T1000 (cell line): Measurements from ENCODE around the gene CNOT6L.
"Not testable (repeated sequence)": the region's sequence is repeated elsewhere in the genome, so short reads cannot be mapped to it uniquely, and the experiment has no call there.

Experiments used
- DNase-seq: peaks from one replicate; lab custom pipeline; 2025; ENCODE audit warnings: mixed read lengths; lab: John Stamatoyannopoulos, UW

The CNOT6L gene

GRCh38 chr4:77782102-77782835 is 36.9 kb downstream of the CNOT6L start:
- DNase-seq: no peak

DNA sequence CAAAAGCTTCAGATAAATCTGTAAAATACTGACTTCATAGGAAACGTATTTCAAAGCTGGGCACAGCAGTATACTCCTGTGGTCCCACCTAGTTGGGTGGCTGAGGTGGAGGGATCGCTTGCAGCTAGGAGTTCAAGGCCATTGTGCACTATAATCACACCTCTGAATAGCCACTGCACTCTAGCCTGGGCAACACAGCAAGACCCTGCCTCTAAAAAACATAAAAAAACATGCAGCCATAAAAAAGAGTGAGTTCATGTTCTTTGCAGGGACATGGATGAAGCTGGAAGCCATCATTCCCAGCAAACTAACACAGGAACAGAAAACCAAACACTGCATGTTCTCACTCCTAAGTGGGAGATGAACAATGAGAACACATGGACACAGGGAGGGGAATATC is 38.4 kb downstream of the CNOT6L start:
- not testable (repeated sequence) for DNase-seq

DNA sequence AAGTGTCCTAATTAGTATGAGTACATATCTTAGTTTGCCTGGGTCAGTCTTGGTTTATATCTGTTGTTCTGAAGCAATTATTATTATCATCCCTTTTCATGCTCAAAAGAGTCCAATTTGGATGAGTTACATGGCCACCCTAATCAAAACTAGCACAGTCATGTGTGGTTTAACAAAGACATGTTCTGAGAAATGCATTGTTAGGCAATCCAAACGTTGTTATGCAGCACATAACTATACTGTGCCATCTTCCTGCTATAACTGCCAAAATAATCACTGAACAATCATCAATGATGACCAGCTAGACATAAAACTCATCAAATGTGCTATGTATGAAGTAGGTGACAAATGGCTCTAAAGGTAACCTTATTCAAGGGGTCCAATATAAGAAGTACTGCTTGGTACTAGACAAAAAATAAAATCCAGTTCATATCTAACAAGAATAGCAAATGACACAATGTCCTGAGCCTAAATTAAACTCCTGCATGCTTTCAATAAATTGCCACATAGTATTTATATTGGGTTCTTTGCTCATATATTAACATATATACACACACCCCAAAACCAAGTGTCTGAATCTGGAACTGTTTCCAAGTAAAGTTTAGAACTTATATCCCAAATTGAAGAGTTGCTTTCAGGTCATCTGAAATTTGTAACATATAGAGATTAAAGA is 41.9 kb downstream of the CNOT6L start:
- no peak for DNase-seq

DNA sequence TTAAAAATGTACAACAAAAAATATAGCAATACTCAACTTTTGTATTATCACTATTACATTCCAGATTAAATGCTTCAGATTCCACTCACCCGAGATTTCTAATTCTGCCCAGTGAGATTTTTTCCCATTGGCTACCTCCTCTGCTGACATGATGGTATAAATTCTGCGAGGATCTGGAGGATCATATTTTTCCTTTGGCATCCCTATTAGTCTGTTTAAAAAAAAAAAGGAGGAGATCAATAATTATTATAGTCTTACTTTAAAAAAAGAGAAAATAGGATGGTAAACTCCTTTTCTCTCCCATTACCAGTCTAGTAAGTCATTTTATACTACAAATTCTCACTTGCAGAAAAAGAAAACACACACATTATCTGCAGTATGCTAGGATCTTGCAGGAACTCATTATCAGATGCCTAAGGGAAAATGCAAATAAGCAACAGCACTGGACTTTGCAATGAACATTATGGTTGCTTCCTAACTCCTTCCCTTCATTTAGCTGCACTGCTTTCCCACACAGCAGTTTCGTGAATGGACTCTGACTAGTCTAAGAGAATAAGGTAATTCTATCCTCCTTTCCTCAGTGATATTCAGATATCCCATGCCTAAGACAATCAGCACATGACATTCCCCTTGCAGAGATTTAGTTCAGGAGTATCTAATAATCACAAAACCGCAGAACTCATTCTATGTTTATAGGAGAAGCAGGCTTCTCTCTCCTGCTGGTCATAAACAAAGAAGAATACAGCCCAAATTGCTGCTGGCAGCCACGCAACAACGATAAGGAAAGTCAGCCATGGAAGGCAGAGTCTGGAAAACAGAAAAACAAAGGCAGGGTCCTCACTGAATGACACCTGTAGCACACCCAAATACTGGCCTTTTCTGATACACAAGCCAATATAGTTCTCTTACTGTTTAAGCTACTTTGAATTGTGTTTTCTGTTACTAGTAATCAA is 42.7 kb downstream of the CNOT6L start:
- DNase-seq: no peak

- no peak for DNase-seq
These were observed 46.1 kb downstream of the CNOT6L start for GRCh38 chr4:77773101-77773500.

GRCh38 chr4:77771566-77771965 is 47.6 kb downstream of the CNOT6L start:
- no peak for DNase-seq

GRCh38 chr4:77765720-77766119 is 53.4 kb downstream of the CNOT6L start:
- no peak for DNase-seq

DNA sequence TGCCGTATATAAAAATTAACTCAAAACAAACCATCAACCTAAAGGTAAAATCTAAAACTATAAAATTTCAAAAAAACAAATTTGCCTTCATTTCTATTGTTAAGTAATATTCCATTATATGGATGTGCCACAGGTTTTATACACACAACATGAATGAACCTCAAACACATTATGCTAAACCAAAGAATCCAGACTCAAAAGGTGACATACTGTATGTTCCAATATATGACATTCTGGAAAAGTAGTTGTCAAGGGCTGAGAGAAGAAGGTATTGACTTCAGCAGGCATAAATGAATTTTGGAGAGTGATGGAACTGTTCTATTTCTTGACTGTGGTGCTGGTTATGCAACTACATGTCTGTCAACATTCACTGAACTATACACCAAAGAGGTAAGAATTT is 56.6 kb downstream of the CNOT6L start:
- DNase-seq: no peak

DNA sequence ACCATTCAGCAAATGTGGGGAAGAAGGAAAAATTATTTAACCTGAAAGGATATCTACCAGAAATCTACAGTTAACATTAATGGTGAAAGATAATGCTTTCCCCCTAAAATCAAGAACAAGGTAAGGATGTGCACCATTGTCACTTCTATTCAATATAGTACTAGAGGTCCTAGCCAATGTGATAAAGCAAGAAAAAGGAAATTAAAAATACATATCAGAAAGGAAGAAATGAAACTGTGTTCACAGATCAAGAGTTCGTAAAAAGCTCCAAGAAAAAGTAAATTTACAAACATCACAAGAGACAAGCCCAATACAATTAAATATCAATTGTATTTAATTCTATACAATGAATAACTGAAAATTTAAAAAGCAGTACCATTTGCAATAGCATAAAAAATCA is 57.6 kb downstream of the CNOT6L start:
- DNase-seq: no peak

GRCh38 chr4:77758804-77759203 is 60.4 kb downstream of the CNOT6L start:
- DNase-seq: no peak

GRCh38 chr4:77751764-77752163 is 67.4 kb downstream of the CNOT6L start:
- DNase-seq: no peak

GRCh38 chr4:77745792-77746191 is 73.4 kb downstream of the CNOT6L start:
- no peak for DNase-seq

- no peak for DNase-seq
These were observed 77.1 kb downstream of the CNOT6L start for GRCh38 chr4:77742054-77742453.

DNA sequence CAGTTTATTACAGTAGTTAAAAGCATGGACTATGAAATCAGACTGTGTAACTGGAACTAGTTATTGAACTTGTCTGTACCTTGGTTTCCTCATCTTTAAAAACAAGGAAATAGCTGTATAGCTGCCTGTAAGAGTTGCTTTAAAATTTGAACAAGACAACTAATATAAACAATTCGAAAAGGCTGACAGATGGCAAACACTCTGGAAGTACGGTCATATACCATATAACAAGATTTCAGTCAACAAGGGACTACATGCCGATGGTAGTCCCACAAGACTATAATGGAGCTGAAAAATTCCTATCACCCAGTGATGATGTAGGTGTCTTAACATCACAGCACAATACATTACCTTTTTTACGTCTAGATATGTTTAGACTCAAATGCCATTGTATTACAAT is 78.7 kb downstream of the CNOT6L start:
- DNase-seq: no peak

- no peak for DNase-seq
These were observed 84.2 kb downstream of the CNOT6L start for GRCh38 chr4:77734928-77735327.

- no peak for DNase-seq
These were observed 87.5 kb downstream of the CNOT6L start for GRCh38 chr4:77731656-77732055.

- no peak for DNase-seq
These were observed 90.7 kb downstream of the CNOT6L start for GRCh38 chr4:77728420-77728819.

DNA sequence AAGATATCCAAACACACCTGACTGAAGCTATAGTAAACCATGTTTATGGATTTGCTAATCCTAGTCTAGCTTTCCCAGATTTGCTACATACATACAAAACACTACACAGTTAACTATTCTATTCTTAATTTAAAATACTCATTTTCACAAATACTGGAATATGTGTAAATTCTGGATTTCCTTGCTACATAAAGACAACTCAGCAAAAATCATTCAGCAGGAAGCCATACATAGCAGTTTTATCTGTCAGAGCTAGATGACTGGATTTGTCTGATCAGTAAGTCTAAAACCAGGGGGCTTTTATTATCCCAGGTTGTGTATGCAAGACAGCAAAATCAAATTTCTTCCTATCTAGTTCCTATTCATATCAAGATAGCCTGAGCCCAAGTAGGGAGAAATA is 98.1 kb downstream of the CNOT6L start:
- no peak for DNase-seq

DNA sequence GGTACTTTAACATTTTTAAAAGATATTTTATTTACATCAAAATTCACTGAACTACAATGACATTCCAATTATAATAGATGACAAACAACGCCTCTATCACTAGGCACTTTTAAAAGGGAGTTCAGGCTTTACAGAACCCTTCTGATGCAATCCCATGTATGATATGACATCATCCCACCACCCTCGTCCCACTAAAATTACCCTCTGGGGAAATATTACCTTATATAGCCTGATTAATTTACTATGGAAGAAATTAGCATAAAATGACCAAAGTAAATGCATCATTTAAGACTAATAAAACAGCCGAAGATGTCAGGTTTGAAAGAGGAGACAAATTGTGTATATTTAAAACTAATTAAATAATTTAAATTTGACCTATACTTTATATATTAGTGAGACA is 100.7 kb downstream of the CNOT6L start:
- DNase-seq: not testable (repeated sequence)

- DNase-seq: no peak
These were observed 103.5 kb downstream of the CNOT6L start for GRCh38 chr4:77715414-77716290.

- no peak for DNase-seq
These were observed 104.7 kb downstream of the CNOT6L start for GRCh38 chr4:77714514-77714913.

DNA sequence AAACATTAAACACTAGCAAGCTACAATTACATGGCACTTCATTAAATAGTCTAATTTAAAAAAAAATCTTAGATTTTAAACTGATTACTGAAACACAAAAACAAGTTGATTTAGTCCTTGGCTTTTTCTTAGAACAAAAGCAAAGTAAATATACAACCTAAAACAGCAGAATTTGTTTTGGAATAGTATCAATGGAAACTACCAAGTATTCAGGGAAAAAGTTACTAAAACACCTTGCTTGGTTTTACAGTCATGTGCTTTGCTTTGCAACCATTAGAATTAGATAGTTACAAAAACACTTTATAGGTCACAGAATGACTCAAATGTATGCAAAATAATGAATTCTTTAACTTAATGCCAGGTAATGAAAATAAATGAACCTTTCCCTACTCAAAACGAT is 105.3 kb downstream of the CNOT6L start:
- DNase-seq: no peak
